Activated T-cell treated with anti-CD3 and anti-CD28 coated beads, Interleukin-2, amount 50 U/mL, for 72 hours (primary cell): ENCODE data around the gene C13orf42. TPM values are rescaled to one million over a fixed set of nuclear protein-coding genes. Genes with fewer than 3 reads are reported as not detected.

Experiments used
- ATAC-seq, 2 donors: fragments of 150-1000 bp; cut with Tn5 transposase; replicated peaks in 1 of 2; 2 replicates each; pipeline ENCODE4 v1.10.0; 2021; ENCODE audit warnings: moderate library complexity in 2 of 2, mild to moderate bottlenecking in 1 of 2
- DNase-seq, 2 donors: peaks; one replicate each; pipeline ENCODE4 v3.0.0; 2021 to 2022; ENCODE audit warnings: mixed read lengths in 1 of 2
- H3K27ac Mint-ChIP-seq: one replicate; pipeline ENCODE4 v1.8.0; 2022; ENCODE audit warnings: mild to moderate bottlenecking, moderate library complexity, mixed read lengths
- H3K27me3 Mint-ChIP-seq: one replicate; pipeline ENCODE4 v1.8.0; 2022; ENCODE audit warnings: low read depth, mixed read lengths
- H3K36me3 Mint-ChIP-seq, 2 donors: one replicate each; pipeline ENCODE4 v1.8.0; 2022; ENCODE audit warnings: mixed read lengths in 2 of 2, mild to moderate bottlenecking in 1 of 2; ENCODE audit not compliant: insufficient read depth in 2 of 2
- H3K4me1 Mint-ChIP-seq: one replicate; pipeline ENCODE4 v1.8.0; 2022; ENCODE audit warnings: low read depth, mixed read lengths
- H3K4me3 Mint-ChIP-seq, 2 donors: one replicate each; pipeline ENCODE4 v1.8.0; 2022; ENCODE audit warnings: mild to moderate bottlenecking in 2 of 2, mixed read lengths in 2 of 2, moderate library complexity in 2 of 2
- H3K9me3 Mint-ChIP-seq, 2 donors: one replicate each; pipeline ENCODE4 v1.8.0; 2022; ENCODE audit warnings: mixed read lengths in 2 of 2
- total RNA-seq, 2 donors: library from RNA; stranded (reverse); gene quantifications; one replicate each; pipeline ENCODE4 v1.2.3, GENCODE V29; 2022

The C13orf42 gene
- total RNA-seq, 2 donors from 2014 or later = not detected

- Mint-ChIP-seq H3K36me3 (no peaks in the 10 kb centered on the region), H3K27me3 (no peaks in the 10 kb centered on the region), H3K4me1 (peaks cover 6% of the 10 kb centered on the region), H3K4me3 (no peak overlapping the region), H3K9me3 (no peaks in the 10 kb centered on the region), H3K27ac (no peak overlapping the region)
- ATAC-seq (no peak), DNase-seq (no peak)
Observed at GRCh38 chr13:51032831-51033230, 78.2 kb downstream of the C13orf42 start.

Other genes with a start within 250 kb of the C13orf42 start
- gene RNASEH2B, start 201.5 kb downstream of the C13orf42 start, total RNA-seq = 10 to 100 TPM; 63.7 to 86.5 TPM
- under 1 TPM; 0.19 to 0.35 TPM for gene FAM124A, start 111.1 kb upstream of the C13orf42 start, total RNA-seq
- not detected for gene SERPINE3, start 228.4 kb upstream of the C13orf42 start, total RNA-seq